HCT116 (cell line): ENCODE measurements around the gene EIF4G3.

Source experiments
- CEBPB ChIP-seq: IDR thresholded peaks from 2 replicates; pipeline ENCODE4 v1.6.1; 2012; ENCODE audit warnings: low read depth
- CTCF ChIP-seq, 3 experiments: fragments of 200-600 bp in 1 of 3; sonication (generic) in 1 of 3; IDR thresholded peaks in 2 of 3; conservative IDR thresholded peaks in 1 of 3; 2 replicates each; pipeline ENCODE4 v1.5.1; 2012 to 2017; ENCODE audit warnings: low read depth in 2 of 3, low read length in 2 of 3, antibody characterized with exemption in 1 of 3, borderline replicate concordance in 1 of 3, control low read depth in 1 of 3, mild to moderate bottlenecking in 1 of 3, mixed read lengths in 1 of 3, mixed run types in 1 of 3, moderate library complexity in 1 of 3; ENCODE audit not compliant: insufficient read depth in 1 of 3
- EGR1 ChIP-seq: IDR thresholded peaks from 2 replicates; pipeline ENCODE4 v1.6.1; 2012; ENCODE audit warnings: low read depth
- EZH2 ChIP-seq: fragments of 200-600 bp; sonication (generic); IDR thresholded peaks from 2 replicates; pipeline ENCODE4 v1.6.1; 2017; ENCODE audit warnings: antibody characterized with exemption, mixed run types
- EZH2phosphoT487 ChIP-seq: fragments of 200-600 bp; IDR thresholded peaks from 2 replicates; pipeline ENCODE4 v1.6.1; 2018; ENCODE audit warnings: antibody characterized with exemption, borderline replicate concordance
- POLR2AphosphoS5 ChIP-seq: IDR thresholded peaks from 2 replicates; pipeline ENCODE4 v1.6.1; 2011; ENCODE audit warnings: mild to moderate bottlenecking, low read depth, low read length, moderate library complexity
- RAD21 ChIP-seq: IDR thresholded peaks from 2 replicates; pipeline ENCODE4 v1.6.1; 2012; ENCODE audit warnings: low read depth, mild to moderate bottlenecking
- SIN3A ChIP-seq: IDR thresholded peaks from 2 replicates; pipeline ENCODE4 v1.6.1; 2012; ENCODE audit warnings: low read depth
- ZNF274 ChIP-seq: fragments of 200-500 bp; sonication (Bioruptor generic); IDR thresholded peaks from 2 replicates; pipeline ENCODE4 v1.6.1; 2014; ENCODE audit warnings: mild to moderate bottlenecking, low read depth, low read length, inconsistent platforms
- TF ChIP-seq, protein P1 (sequence below): IDR thresholded peaks from 2 replicates; pipeline ENCODE4 v1.6.1; 2012; ENCODE audit warnings: low read depth

- no peak for TF ChIP-seq CTCF (IDR thresholded peaks at IDR 0.05 in 2 of 3, conservative IDR thresholded peaks at IDR 0.05 in 1 of 3; ENCODE audit: borderline replicate concordance in 1 of 3, insufficient read depth in 1 of 3, low read depth in 2 of 3, low read length in 2 of 3)
- no peak for TF ChIP-seq CEBPB
- no peak for TF ChIP-seq RAD21
- no peak for TF ChIP-seq POLR2AphosphoS5
- TF ChIP-seq EZH2phosphoT487, result no peak
- TF ChIP-seq EZH2, result no peak
- TF ChIP-seq ZNF274, result no peak
- TF ChIP-seq EGR1, result no peak
- TF ChIP-seq, protein P1, sequence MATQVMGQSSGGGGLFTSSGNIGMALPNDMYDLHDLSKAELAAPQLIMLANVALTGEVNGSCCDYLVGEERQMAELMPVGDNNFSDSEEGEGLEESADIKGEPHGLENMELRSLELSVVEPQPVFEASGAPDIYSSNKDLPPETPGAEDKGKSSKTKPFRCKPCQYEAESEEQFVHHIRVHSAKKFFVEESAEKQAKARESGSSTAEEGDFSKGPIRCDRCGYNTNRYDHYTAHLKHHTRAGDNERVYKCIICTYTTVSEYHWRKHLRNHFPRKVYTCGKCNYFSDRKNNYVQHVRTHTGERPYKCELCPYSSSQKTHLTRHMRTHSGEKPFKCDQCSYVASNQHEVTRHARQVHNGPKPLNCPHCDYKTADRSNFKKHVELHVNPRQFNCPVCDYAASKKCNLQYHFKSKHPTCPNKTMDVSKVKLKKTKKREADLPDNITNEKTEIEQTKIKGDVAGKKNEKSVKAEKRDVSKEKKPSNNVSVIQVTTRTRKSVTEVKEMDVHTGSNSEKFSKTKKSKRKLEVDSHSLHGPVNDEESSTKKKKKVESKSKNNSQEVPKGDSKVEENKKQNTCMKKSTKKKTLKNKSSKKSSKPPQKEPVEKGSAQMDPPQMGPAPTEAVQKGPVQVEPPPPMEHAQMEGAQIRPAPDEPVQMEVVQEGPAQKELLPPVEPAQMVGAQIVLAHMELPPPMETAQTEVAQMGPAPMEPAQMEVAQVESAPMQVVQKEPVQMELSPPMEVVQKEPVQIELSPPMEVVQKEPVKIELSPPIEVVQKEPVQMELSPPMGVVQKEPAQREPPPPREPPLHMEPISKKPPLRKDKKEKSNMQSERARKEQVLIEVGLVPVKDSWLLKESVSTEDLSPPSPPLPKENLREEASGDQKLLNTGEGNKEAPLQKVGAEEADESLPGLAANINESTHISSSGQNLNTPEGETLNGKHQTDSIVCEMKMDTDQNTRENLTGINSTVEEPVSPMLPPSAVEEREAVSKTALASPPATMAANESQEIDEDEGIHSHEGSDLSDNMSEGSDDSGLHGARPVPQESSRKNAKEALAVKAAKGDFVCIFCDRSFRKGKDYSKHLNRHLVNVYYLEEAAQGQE, result no peak
- TF ChIP-seq SIN3A, result no peak
These were observed 342.5 kb downstream of the EIF4G3 start for GRCh38 chr1:20834192-20834591.
